MM.1S (cell line): Measurements from ENCODE around the gene OR12D2.
"Not testable (repeated sequence)": the region's sequence is repeated elsewhere in the genome, so short reads cannot be mapped to it uniquely, and the experiment has no call there.

ENCODE experiments used
- DNase-seq: peaks from one replicate; pipeline ENCODE4 v3.0.0-alpha.2; 2015
- H2AFZ ChIP-seq: fragments of 300-600 bp; sonication (generic); 2 replicates; pipeline ENCODE4 v1.6.0; 2016; ENCODE audit warnings: antibody characterized with exemption, low read length
- H3F3A ChIP-seq: fragments of 300-600 bp; sonication (generic); 2 replicates; pipeline ENCODE4 v1.6.1; 2016; ENCODE audit warnings: mild to moderate bottlenecking, antibody characterized with exemption, low read length, moderate library complexity, mixed read lengths; ENCODE audit not compliant: insufficient read depth
- H3K27ac ChIP-seq: fragments of 300-600 bp; sonication (generic); 2 replicates; pipeline ENCODE4 v1.5.1; 2016; ENCODE audit warnings: mild to moderate bottlenecking, low read length
- H3K27me3 ChIP-seq: fragments of 300-600 bp; sonication (generic); replicated peaks from 2 replicates; pipeline ENCODE4 v1.6.0; 2016; ENCODE audit warnings: low read length; ENCODE audit not compliant: insufficient read depth
- H3K36me3 ChIP-seq: fragments of 300-600 bp; sonication (generic); replicated peaks from 2 replicates; pipeline ENCODE4 v1.6.1; 2016; ENCODE audit warnings: mild to moderate bottlenecking, low read length, mixed read lengths; ENCODE audit not compliant: insufficient read depth
- H3K4me1 ChIP-seq: fragments of 300-600 bp; sonication (generic); 2 replicates; pipeline ENCODE4 v1.6.1; 2016; ENCODE audit warnings: low read length, mixed read lengths
- H3K4me2 ChIP-seq: fragments of 300-600 bp; sonication (generic); 2 replicates; pipeline ENCODE4 v1.6.0; 2016; ENCODE audit warnings: low read depth, low read length
- H3K4me3 ChIP-seq: fragments of 300-600 bp; sonication (generic); 2 replicates; pipeline ENCODE4 v1.5.1; 2016; ENCODE audit warnings: low read length, mixed read lengths
- H3K79me2 ChIP-seq: fragments of 300-600 bp; sonication (generic); 2 replicates; pipeline ENCODE4 v1.6.1; 2016; ENCODE audit warnings: mixed run types, low read length, mixed read lengths
- H3K9ac ChIP-seq: fragments of 300-600 bp; sonication (generic); 2 replicates; pipeline ENCODE4 v1.6.1; 2016; ENCODE audit warnings: low read length, mixed read lengths
- H3K9me2 ChIP-seq: fragments of 300-600 bp; sonication (generic); replicated peaks from 2 replicates; pipeline ENCODE4 v1.6.1; 2016; ENCODE audit warnings: mild to moderate bottlenecking, low read length, mixed read lengths; ENCODE audit not compliant: insufficient read depth
- H3K9me3 ChIP-seq: fragments of 300-600 bp; sonication (generic); replicated peaks from 2 replicates; pipeline ENCODE4 v1.6.1; 2016; ENCODE audit warnings: mild to moderate bottlenecking, low read length, mixed read lengths; ENCODE audit not compliant: insufficient read depth
- H4K20me1 ChIP-seq: fragments of 300-600 bp; sonication (generic); 2 replicates; pipeline ENCODE4 v1.6.1; 2016; ENCODE audit warnings: mild to moderate bottlenecking, low read length, moderate library complexity, mixed read lengths; ENCODE audit not compliant: insufficient read depth
- EZH2 ChIP-seq: fragments of 300-600 bp; sonication (generic); optimal IDR thresholded peaks from 2 replicates; pipeline ENCODE3; 2017; ENCODE audit warnings: low read depth, mild to moderate bottlenecking, antibody characterized with exemption, low read length, mixed read lengths
- EZH2phosphoT487 ChIP-seq: fragments of 300-600 bp; sonication (generic); IDR thresholded peaks from 2 replicates; pipeline ENCODE4 v1.6.1; 2018; ENCODE audit warnings: antibody characterized with exemption, low read length
- TF ChIP-seq, protein P1 (sequence below): fragments of 300-600 bp; sonication (generic); IDR thresholded peaks from 2 replicates; pipeline ENCODE4 v1.5.1; 2016; ENCODE audit warnings: antibody characterized with exemption, low read length, mixed read lengths

Gene OR12D2, protein sequence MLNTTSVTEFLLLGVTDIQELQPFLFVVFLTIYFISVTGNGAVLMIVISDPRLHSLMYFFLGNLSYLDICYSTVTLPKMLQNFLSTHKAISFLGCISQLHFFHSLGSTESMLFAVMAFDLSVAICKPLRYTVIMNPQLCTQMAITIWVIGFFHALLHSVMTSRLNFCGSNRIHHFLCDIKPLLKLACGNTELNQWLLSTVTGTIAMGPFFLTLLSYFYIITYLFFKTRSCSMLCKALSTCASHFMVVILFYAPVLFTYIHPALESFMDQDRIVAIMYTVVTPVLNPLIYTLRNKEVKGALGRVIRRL

GRCh38 chr6:29395331-29395730 lies at the start of gene OR12D2:
Gene OR12D2 (plus strand): TSS chr6:29395631. CDS start chr6:29396700, 1,069 bp downstream.
- TF ChIP-seq EZH2phosphoT487 (no peak), EZH2 (no peak)
- TF ChIP-seq, protein P1, sequence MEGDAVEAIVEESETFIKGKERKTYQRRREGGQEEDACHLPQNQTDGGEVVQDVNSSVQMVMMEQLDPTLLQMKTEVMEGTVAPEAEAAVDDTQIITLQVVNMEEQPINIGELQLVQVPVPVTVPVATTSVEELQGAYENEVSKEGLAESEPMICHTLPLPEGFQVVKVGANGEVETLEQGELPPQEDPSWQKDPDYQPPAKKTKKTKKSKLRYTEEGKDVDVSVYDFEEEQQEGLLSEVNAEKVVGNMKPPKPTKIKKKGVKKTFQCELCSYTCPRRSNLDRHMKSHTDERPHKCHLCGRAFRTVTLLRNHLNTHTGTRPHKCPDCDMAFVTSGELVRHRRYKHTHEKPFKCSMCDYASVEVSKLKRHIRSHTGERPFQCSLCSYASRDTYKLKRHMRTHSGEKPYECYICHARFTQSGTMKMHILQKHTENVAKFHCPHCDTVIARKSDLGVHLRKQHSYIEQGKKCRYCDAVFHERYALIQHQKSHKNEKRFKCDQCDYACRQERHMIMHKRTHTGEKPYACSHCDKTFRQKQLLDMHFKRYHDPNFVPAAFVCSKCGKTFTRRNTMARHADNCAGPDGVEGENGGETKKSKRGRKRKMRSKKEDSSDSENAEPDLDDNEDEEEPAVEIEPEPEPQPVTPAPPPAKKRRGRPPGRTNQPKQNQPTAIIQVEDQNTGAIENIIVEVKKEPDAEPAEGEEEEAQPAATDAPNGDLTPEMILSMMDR, result no peak
- H3K4me3 ChIP-seq, result no peak within 1 kb of the TSS
- DNase-seq, result no peak

DNA sequence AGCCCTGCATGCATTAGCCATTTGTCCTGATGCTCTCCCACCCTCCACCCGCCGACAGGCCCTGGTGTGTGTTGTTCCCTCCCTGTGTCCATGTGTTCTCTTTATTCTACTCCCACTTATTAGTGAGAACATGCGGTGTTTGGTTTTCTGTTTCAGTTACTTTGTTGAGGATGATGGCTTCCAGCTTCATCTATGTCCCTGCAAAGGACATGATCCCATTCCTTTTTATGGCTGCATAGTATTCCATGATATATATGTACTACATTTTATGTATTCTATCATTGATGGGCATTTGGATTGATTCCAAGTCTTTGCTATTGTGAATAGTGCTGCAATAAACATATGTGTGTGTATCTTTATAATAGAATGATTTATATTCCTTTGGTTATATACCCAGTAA lies 46.1 kb upstream of the OR12D2 start:
- not testable (repeated sequence) for H3K27ac ChIP-seq, H3K4me1 ChIP-seq, H4K20me1 ChIP-seq, H3K4me3 ChIP-seq, H3K79me2 ChIP-seq, H3K9ac ChIP-seq, H3K4me2 ChIP-seq, H3K9me2 ChIP-seq, DNase-seq, H3K9me3 ChIP-seq, H3K27me3 ChIP-seq, H3F3A ChIP-seq, H2AFZ ChIP-seq, H3K36me3 ChIP-seq

More at GRCh38 chr6:29395331-29395730, at the start of gene OR12D2:
- Histone ChIP-seq H3K27me3 (no peaks in the 10 kb centered on the region), H3K27ac (no peak within 1 kb of the TSS), H3K4me2 (no peak within 1 kb of the TSS), H2AFZ (no peak within 1 kb of the TSS), H3K9me2 (no peaks in the 10 kb centered on the region), H3K36me3 (no peaks in the 10 kb centered on the region), H3K4me1 (no peaks in the 10 kb centered on the region), H4K20me1 (no peaks in the 10 kb centered on the region), H3K79me2 (no peaks in the 10 kb centered on the region), H3K9ac (no peak within 1 kb of the TSS), H3K9me3 (no peaks in the 10 kb centered on the region), H3F3A (no peaks in the 10 kb centered on the region)

GRCh38 chr6:29354980-29355379 lies 40.5 kb upstream of the OR12D2 start:
- H3K4me1 ChIP-seq, result no peaks in the 10 kb centered on the region
- no peak overlapping the region for H3K4me3 ChIP-seq
- no peaks in the 10 kb centered on the region for H3F3A ChIP-seq
- no peak overlapping the region for H2AFZ ChIP-seq
- H3K79me2 ChIP-seq, result no peaks in the 10 kb centered on the region
- no peak overlapping the region for H3K9ac ChIP-seq
- TF ChIP-seq, protein P1, result no peak
- no peak for TF ChIP-seq EZH2
- no peaks in the 10 kb centered on the region for H3K27me3 ChIP-seq
- H3K9me3 ChIP-seq, result no peaks in the 10 kb centered on the region
- H4K20me1 ChIP-seq, result no peaks in the 10 kb centered on the region
- DNase-seq, result no peak
- H3K27ac ChIP-seq, result no peak overlapping the region
- H3K4me2 ChIP-seq, result no peak overlapping the region
- H3K36me3 ChIP-seq, result no peaks in the 10 kb centered on the region
- H3K9me2 ChIP-seq, result no peaks in the 10 kb centered on the region

DNA sequence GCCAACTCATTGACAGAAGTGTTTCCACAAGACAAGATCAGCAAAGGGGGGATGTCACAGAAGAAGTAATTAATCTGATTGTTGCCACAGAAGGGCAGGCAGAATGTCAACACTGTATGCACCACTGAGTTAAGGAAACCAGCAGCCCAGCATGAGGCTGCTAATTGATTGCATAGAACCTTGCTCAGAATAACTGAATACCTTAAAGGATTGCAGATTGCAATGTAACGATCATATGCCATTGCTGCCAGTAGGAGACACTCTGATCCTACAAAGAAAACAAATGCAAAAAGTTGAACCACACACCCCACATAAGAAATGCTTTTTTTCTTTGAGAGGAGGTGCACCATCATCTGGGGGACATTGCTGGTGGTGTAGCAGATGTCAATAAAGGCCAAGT lies 39.8 kb upstream of the OR12D2 start:
- no peaks in the 10 kb centered on the region for H3F3A ChIP-seq

More for the DNA sequence above, 39.8 kb upstream of the OR12D2 start:
- no peaks in the 10 kb centered on the region for H3K27me3 ChIP-seq
- H3K9ac ChIP-seq, result no peak overlapping the region
- H3K9me3 ChIP-seq, result no peaks in the 10 kb centered on the region
- DNase-seq, result no peak
- no peaks in the 10 kb centered on the region for H3K9me2 ChIP-seq
- H2AFZ ChIP-seq, result no peak overlapping the region
- H3K27ac ChIP-seq, result no peak overlapping the region
- H3K4me2 ChIP-seq, result no peak overlapping the region
- TF ChIP-seq EZH2phosphoT487, result no peak
- TF ChIP-seq EZH2, result no peak
- TF ChIP-seq, protein P1, result no peak
- H3K36me3 ChIP-seq, result no peaks in the 10 kb centered on the region
- no peak overlapping the region for H3K4me3 ChIP-seq
- H4K20me1 ChIP-seq, result no peaks in the 10 kb centered on the region
- no peaks in the 10 kb centered on the region for H3K79me2 ChIP-seq
- no peaks in the 10 kb centered on the region for H3K4me1 ChIP-seq
